Measurements from ENCODE around the gene FOCAD. TPM values are rescaled to one million over a fixed set of nuclear protein-coding genes. Genes with fewer than 3 reads are reported as not detected.
A peak's percentile ranks its signal among the peaks of the same experiment; 100 is the strongest.

Gene FOCAD
- total and polyA plus RNA-seq, 2 donors (not counting 1 experiment from before 2014, with no cell fraction given) = 40.3 to 145 TPM

GRCh38 chr9:20981486-20981885 is 297.4 kb downstream of the FOCAD start:
- Histone ChIP-seq H3K9me3 (ENCODE audit: control insufficient read depth, insufficient read depth, low read depth, low read length) (no peaks in the 10 kb centered on the region), H3K4me1 (ENCODE audit: control insufficient read depth, extremely low read depth, insufficient read depth, low read length) (peaks cover 6% of the 10 kb centered on the region), H3K27ac (ENCODE audit: insufficient read depth, low read length) (peak overlapping the region; percentile 44), H2AFZ (ENCODE audit: low read length) (no peak overlapping the region), H3K27me3 (ENCODE audit: control insufficient read depth, insufficient read depth, low read length) (no peaks in the 10 kb centered on the region), H3K4me3 (replicated peaks in 1 of 4; ENCODE audit: control extremely low read depth in 1 of 4, insufficient read depth in 1 of 4, low read depth in 3 of 4, low read length in 4 of 4) (peak overlapping the region in 1 of 4 experiments; percentile 16), H4K20me1 (ENCODE audit: control insufficient read depth, extremely low read depth, insufficient read depth, low read length) (no peaks in the 10 kb centered on the region), H3K9ac (ENCODE audit: insufficient read depth, low read length) (no peak overlapping the region), H3K4me2 (ENCODE audit: extremely low read depth, insufficient read depth, low read length) (peak overlapping the region; percentile 60), H3K79me2 (ENCODE audit: control insufficient read depth, insufficient read depth, low read length) (no peaks in the 10 kb centered on the region), H3K36me3 (ENCODE audit: control insufficient read depth, insufficient read depth, low read length) (peaks cover 3% of the 10 kb centered on the region)
- peak; percentile 87 to 88 for DNase-seq (ENCODE audit: low read depth in 2 of 2)
- no peak for TF ChIP-seq EZH2 (IDR thresholded peaks at IDR 0.05; ENCODE audit: low read length, missing control alignments)
- no peak for TF ChIP-seq CTCF (conservative IDR thresholded peaks at IDR 0.05 in 1 of 2, IDR thresholded peaks at IDR 0.05 in 1 of 2; ENCODE audit: low read depth in 1 of 2, low read length in 2 of 2)

GRCh38 chr9:20984506-20984905 is 300.4 kb downstream of the FOCAD start:
- Histone ChIP-seq H3K4me3 (replicated peaks in 1 of 4; ENCODE audit: control extremely low read depth in 1 of 4, insufficient read depth in 1 of 4, low read depth in 3 of 4, low read length in 4 of 4) (no peak overlapping the region), H3K9ac (ENCODE audit: insufficient read depth, low read length) (no peak overlapping the region), H2AFZ (ENCODE audit: low read length) (no peak overlapping the region), H4K20me1 (ENCODE audit: control insufficient read depth, extremely low read depth, insufficient read depth, low read length) (no peaks in the 10 kb centered on the region), H3K9me3 (ENCODE audit: control insufficient read depth, insufficient read depth, low read depth, low read length) (no peaks in the 10 kb centered on the region), H3K36me3 (ENCODE audit: control insufficient read depth, insufficient read depth, low read length) (peaks cover 3% of the 10 kb centered on the region), H3K27ac (ENCODE audit: insufficient read depth, low read length) (no peak overlapping the region), H3K79me2 (ENCODE audit: control insufficient read depth, insufficient read depth, low read length) (no peaks in the 10 kb centered on the region), H3K4me2 (ENCODE audit: extremely low read depth, insufficient read depth, low read length) (no peak overlapping the region), H3K27me3 (ENCODE audit: control insufficient read depth, insufficient read depth, low read length) (no peaks in the 10 kb centered on the region), H3K4me1 (ENCODE audit: control insufficient read depth, extremely low read depth, insufficient read depth, low read length) (peaks cover 10% of the 10 kb centered on the region)
- DNase-seq (ENCODE audit: low read depth in 2 of 2) = no peak
- TF ChIP-seq CTCF (conservative IDR thresholded peaks at IDR 0.05 in 1 of 2, IDR thresholded peaks at IDR 0.05 in 1 of 2; ENCODE audit: low read depth in 1 of 2, low read length in 2 of 2) (no peak), EZH2 (IDR thresholded peaks at IDR 0.05; ENCODE audit: low read length, missing control alignments) (no peak)

GRCh38 chr9:20985851-20986600 is 302.0 kb downstream of the FOCAD start:
- no peak overlapping the region for H2AFZ ChIP-seq (ENCODE audit: low read length)
- H3K27me3 ChIP-seq (ENCODE audit: control insufficient read depth, insufficient read depth, low read length) = no peaks in the 10 kb centered on the region
- H3K79me2 ChIP-seq (ENCODE audit: control insufficient read depth, insufficient read depth, low read length) = no peaks in the 10 kb centered on the region
- H3K9ac ChIP-seq (ENCODE audit: insufficient read depth, low read length) = no peak overlapping the region
- TF ChIP-seq CTCF (conservative IDR thresholded peaks at IDR 0.05 in 1 of 2, IDR thresholded peaks at IDR 0.05 in 1 of 2; ENCODE audit: low read depth in 1 of 2, low read length in 2 of 2) = no peak
- no peak for TF ChIP-seq EZH2 (IDR thresholded peaks at IDR 0.05; ENCODE audit: low read length, missing control alignments)
- H3K4me1 ChIP-seq (ENCODE audit: control insufficient read depth, extremely low read depth, insufficient read depth, low read length) = peaks cover 10% of the 10 kb centered on the region
- H4K20me1 ChIP-seq (ENCODE audit: control insufficient read depth, extremely low read depth, insufficient read depth, low read length) = no peaks in the 10 kb centered on the region
- H3K36me3 ChIP-seq (ENCODE audit: control insufficient read depth, insufficient read depth, low read length) = peaks cover 5% of the 10 kb centered on the region
- H3K9me3 ChIP-seq (ENCODE audit: control insufficient read depth, insufficient read depth, low read depth, low read length) = no peaks in the 10 kb centered on the region
- H3K4me3 ChIP-seq (replicated peaks in 1 of 4; ENCODE audit: control extremely low read depth in 1 of 4, insufficient read depth in 1 of 4, low read depth in 3 of 4, low read length in 4 of 4) = no peak overlapping the region
- no peak for DNase-seq (ENCODE audit: low read depth in 2 of 2)
- no peak overlapping the region for H3K4me2 ChIP-seq (ENCODE audit: extremely low read depth, insufficient read depth, low read length)
- no peak overlapping the region for H3K27ac ChIP-seq (ENCODE audit: insufficient read depth, low read length)

Data from fibroblast of lung (primary cell).